ENCODE results near the gene DNAJC5G. TPM values are rescaled to one million over a fixed set of nuclear protein-coding genes. Genes with fewer than 3 reads are reported as not detected.

The DNAJC5G gene
- total and polyA plus RNA-seq, 2 of the 13 experiments (the other 11 are each of a cell fraction or from before 2014, with no cell fraction given): 0.05 TPM; not detected in 1

DNA sequence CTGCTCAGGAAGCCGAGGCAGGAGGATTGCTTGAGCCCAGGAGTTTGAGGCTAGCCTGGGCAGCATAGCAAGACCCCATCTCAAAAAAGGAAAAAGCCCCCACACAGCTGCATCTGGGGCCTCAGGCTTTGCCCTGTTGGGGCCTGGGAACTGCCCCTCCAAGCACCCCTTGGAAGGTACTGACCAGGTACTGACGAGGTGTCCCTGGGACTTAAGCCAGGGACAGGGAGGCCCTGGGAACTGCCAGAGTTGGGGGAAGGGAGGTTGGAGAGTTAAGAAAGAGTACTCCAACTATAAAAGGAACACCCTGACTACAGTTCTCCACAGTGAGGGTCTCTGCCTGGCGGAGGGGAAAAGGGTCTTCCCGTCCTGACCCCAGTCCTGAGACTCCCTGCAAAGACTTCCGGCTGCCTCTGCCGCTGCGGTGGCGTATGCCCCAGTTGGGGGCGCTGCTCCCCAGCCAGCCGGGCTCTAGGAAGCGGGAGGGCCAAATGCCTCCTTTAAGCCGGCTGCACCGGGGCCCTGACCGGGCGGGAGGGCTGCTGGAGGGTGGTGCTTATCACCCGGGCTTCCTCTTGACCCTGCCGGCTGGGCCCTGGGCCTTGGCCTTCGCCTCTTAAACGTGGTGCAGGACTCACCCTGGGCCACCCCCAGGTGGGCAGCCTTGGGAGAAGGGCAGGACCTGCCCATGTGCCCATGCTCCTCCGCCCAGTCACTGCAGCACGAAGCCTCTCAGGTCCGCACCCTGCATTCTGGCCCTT lies 25.2 kb upstream of the DNAJC5G start:
- BruUV-seq (replicated peaks): no TSS peak
- Histone ChIP-seq H3K4me1 (ENCODE audit: insufficient read depth, low read length) (peaks cover 25% of the 10 kb centered on the region), H3K27ac (ENCODE audit: extremely low read length, insufficient read depth, low read length) (no peak overlapping the region), H3K36me3 (replicated peaks in 1 of 2; ENCODE audit: control insufficient read depth in 1 of 2, insufficient read depth in 2 of 2, low read length in 2 of 2) (no peaks in the 10 kb centered on the region), H3K79me2 (ENCODE audit: insufficient read depth, low read length) (no peaks in the 10 kb centered on the region), H3K4me2 (ENCODE audit: low read depth, low read length) (peak overlapping the region; percentile 94), H2AFZ (ENCODE audit: low read length) (peak overlapping the region; percentile 85), H3K9ac (ENCODE audit: insufficient read depth, low read depth, low read length) (peak overlapping the region; percentile 66), H3K9me3 (ENCODE audit: low read length) (no peaks in the 10 kb centered on the region), H4K20me1 (ENCODE audit: insufficient read depth, low read length) (no peaks in the 10 kb centered on the region), H3K4me3 (replicated peaks in 1 of 3; ENCODE audit: insufficient read depth in 1 of 3, low read depth in 2 of 3, low read length in 3 of 3) (peak overlapping the region; percentile 30 to 70 (median 31)), H3K27me3 (ENCODE audit: control insufficient read depth in 1 of 2, insufficient read depth in 2 of 2, low read length in 2 of 2) (peaks cover 0 to 13% of the 10 kb centered on the region in 2 experiments; a peak in 3 of 5 replicates)
- POLR2A ChIA-PET: interaction anchor here (0.9 to 2.1 kb wide), 6 partner anchors 10 to 169 kb away, joined by 3 to 6 read pairs (median 3); no protein-coding TSS in a partner anchor
- WGBS (ENCODE audit: low lambda C conversion rate): 2% methylated on average over 14 of the region's 22 CpGs
- ATAC-seq: peak; percentile 87
- in situ Hi-C loops (cut with HindIII; ENCODE audit: extremely low pct_ligation_motif_present, low pct_unique_long_range_greater_than_20kb): no loop called here
- CTCF ChIA-PET (ENCODE audit: low intra/inter-chr PET ratio, low total read pairs): interaction anchor here (1.9 to 3.6 kb wide), 3 partner anchors 15 to 53 kb away, joined by 7 to 38 read pairs (median 22); no protein-coding TSS in a partner anchor
- intact Hi-C loops (cut with micrococcal nuclease; ENCODE audit: unreplicated experiment): loop anchor here (1.0 to 10.0 kb wide), 3 partner anchors 30 to 125 kb away; partner anchors contain the start of genes EIF2B4 and SNX17
- FAIRE-seq: peak; percentile 43
- DNase-seq (ENCODE audit: low spot score): peak; percentile 68
- TF ChIP-seq NR2F6 (IDR thresholded peaks at IDR 0.05) (peak; percentile 35; the same call in 1 of the 2 replicates), NR2F6 (CRISPR knock-in tag; IDR thresholded peaks at IDR 0.05) (peak; percentile 50; the same call in 1 of the 2 replicates), ARNT (IDR thresholded peaks at IDR 0.05) (no peak), ZBTB7B (CRISPR knock-in tag; IDR thresholded peaks at IDR 0.05) (peak; percentile 84), MXD4 (CRISPR knock-in tag; IDR thresholded peaks at IDR 0.05) (peak; percentile 72; the same call in 1 of the 2 replicates), MIER3 (CRISPR knock-in tag; IDR thresholded peaks at IDR 0.05; ENCODE audit: borderline replicate concordance) (peak; percentile 64; the same call in 1 of the 2 replicates), YEATS2 (CRISPR knock-in tag; IDR thresholded peaks at IDR 0.05; ENCODE audit: borderline replicate concordance) (no peak; the same call in 1 of the 2 replicates), ZNF782 (CRISPR knock-in tag; IDR thresholded peaks at IDR 0.05; ENCODE audit: borderline replicate concordance) (peak; percentile 62; the same call in 1 of the 2 replicates), CC2D1A (CRISPR knock-in tag; IDR thresholded peaks at IDR 0.05) (no peak), ZNF7 (CRISPR knock-in tag; IDR thresholded peaks at IDR 0.05) (no peak), HOXA7 (CRISPR knock-in tag; IDR thresholded peaks at IDR 0.05) (no peak), ZNF264 (CRISPR knock-in tag; IDR thresholded peaks at IDR 0.05) (peak; percentile 44; the same call in 1 of the 2 replicates), ZNF251 (CRISPR knock-in tag; IDR thresholded peaks at IDR 0.05) (peak; percentile 45; the same call in 1 of the 2 replicates), SNRNP70 (IDR thresholded peaks at IDR 0.05; ENCODE audit: low read depth, low read length) (no peak), ATF2 (CRISPR knock-in tag; IDR thresholded peaks at IDR 0.05) (0 out of 2 replicates have a peak, but pooled peaks have one; percentile 10), CCAR2 (optimal IDR thresholded peaks at IDR 0.05; ENCODE audit: low read depth, low read length) (no peak), STAG1 (CRISPR knock-in tag; IDR thresholded peaks at IDR 0.05) (peak; percentile 91), YEATS4 (CRISPR knock-in tag; IDR thresholded peaks at IDR 0.05; ENCODE audit: borderline replicate concordance) (peak; percentile 22; the same call in 1 of the 2 replicates)
- TF ChIP-seq, protein P1, sequence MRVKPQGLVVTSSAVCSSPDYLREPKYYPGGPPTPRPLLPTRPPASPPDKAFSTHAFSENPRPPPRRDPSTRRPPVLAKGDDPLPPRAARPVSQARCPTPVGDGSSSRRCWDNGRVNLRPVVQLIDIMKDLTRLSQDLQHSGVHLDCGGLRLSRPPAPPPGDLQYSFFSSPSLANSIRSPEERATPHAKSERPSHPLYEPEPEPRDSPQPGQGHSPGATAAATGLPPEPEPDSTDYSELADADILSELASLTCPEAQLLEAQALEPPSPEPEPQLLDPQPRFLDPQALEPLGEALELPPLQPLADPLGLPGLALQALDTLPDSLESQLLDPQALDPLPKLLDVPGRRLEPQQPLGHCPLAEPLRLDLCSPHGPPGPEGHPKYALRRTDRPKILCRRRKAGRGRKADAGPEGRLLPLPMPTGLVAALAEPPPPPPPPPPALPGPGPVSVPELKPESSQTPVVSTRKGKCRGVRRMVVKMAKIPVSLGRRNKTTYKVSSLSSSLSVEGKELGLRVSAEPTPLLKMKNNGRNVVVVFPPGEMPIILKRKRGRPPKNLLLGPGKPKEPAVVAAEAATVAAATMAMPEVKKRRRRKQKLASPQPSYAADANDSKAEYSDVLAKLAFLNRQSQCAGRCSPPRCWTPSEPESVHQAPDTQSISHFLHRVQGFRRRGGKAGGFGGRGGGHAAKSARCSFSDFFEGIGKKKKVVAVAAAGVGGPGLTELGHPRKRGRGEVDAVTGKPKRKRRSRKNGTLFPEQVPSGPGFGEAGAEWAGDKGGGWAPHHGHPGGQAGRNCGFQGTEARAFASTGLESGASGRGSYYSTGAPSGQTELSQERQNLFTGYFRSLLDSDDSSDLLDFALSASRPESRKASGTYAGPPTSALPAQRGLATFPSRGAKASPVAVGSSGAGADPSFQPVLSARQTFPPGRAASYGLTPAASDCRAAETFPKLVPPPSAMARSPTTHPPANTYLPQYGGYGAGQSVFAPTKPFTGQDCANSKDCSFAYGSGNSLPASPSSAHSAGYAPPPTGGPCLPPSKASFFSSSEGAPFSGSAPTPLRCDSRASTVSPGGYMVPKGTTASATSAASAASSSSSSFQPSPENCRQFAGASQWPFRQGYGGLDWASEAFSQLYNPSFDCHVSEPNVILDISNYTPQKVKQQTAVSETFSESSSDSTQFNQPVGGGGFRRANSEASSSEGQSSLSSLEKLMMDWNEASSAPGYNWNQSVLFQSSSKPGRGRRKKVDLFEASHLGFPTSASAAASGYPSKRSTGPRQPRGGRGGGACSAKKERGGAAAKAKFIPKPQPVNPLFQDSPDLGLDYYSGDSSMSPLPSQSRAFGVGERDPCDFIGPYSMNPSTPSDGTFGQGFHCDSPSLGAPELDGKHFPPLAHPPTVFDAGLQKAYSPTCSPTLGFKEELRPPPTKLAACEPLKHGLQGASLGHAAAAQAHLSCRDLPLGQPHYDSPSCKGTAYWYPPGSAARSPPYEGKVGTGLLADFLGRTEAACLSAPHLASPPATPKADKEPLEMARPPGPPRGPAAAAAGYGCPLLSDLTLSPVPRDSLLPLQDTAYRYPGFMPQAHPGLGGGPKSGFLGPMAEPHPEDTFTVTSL (CRISPR knock-in tag; IDR thresholded peaks at IDR 0.05; ENCODE audit: borderline replicate concordance): no peak; the same call in 1 of the 2 replicates
